ENCODE results near the gene EMC9.

DNA sequence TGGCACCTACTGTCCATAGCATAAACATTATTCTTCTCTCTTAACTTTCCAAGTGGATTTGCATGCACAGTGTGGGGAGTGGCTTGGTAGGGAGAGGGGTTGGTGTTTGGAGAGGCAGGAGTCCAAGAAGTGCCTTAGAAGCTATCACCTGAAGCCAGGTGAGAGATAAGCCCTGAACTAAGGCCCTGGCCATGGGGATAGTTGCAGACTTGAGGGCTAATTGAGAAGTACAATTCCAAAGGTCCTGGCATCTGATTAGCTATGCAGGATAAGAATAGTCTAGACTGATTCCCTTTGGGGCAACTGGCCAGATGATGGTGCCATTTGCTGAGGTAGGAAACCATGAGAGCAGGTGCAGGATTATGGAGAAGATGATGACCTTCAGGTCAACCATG, 49.3 kb downstream of the EMC9 start:
- TF ChIP-seq CTCF (IDR thresholded peaks at IDR 0.05; ENCODE audit: low read depth, low read length, poor library complexity, severe bottlenecking) (no peak), EZH2phosphoT487 (IDR thresholded peaks at IDR 0.05; ENCODE audit: borderline replicate concordance, low read length) (no peak)

Measured in DOHH2 (cell line).